Subcutaneous abdominal adipose tissue (tissue), 5 donors: ENCODE measurements around the gene TIMM44.
A peak's percentile ranks its signal among the peaks of the same experiment; 100 is the strongest.
"Not testable (repeated sequence)": the region's sequence is repeated elsewhere in the genome, so short reads cannot be mapped to it uniquely, and the experiment has no call there.

Experiments used
- H3K27ac ChIP-seq: one replicate; pipeline ENCODE4 v1.7.0; 2013; ENCODE audit warnings: low read depth, mild to moderate bottlenecking, inconsistent platforms, low read length, moderate library complexity
- H3K27me3 ChIP-seq, 5 donors: one replicate each; pipeline ENCODE4 v1.7.0; 2013; ENCODE audit warnings: low read length in 5 of 5, inconsistent platforms in 1 of 5; ENCODE audit not compliant: control insufficient read depth in 5 of 5, insufficient read depth in 4 of 5
- H3K36me3 ChIP-seq, 5 donors: one replicate each; pipeline ENCODE4 v1.7.0; 2013; ENCODE audit warnings: low read length in 5 of 5; ENCODE audit not compliant: control insufficient read depth in 5 of 5, insufficient read depth in 5 of 5
- H3K4me1 ChIP-seq, 5 donors: one replicate each; pipeline ENCODE4 v1.7.0; 2013; ENCODE audit warnings: low read length in 5 of 5, mild to moderate bottlenecking in 3 of 5, moderate library complexity in 1 of 5; ENCODE audit not compliant: control insufficient read depth in 5 of 5, insufficient read depth in 5 of 5
- H3K4me3 ChIP-seq, 5 donors: one replicate each; pipeline ENCODE4 v1.7.0; 2013; ENCODE audit warnings: low read length in 5 of 5, low read depth in 1 of 5
- H3K9ac ChIP-seq, 5 donors: one replicate each; pipeline ENCODE4 v1.7.0; 2013; ENCODE audit warnings: low read length in 5 of 5, mild to moderate bottlenecking in 4 of 5, moderate library complexity in 3 of 5
- H3K9me3 ChIP-seq, 5 donors: one replicate each; pipeline ENCODE4 v1.7.0; 2013; ENCODE audit warnings: low read length in 5 of 5; ENCODE audit not compliant: control insufficient read depth in 5 of 5
- donor health status: healthy.
- donor health status: healthy.
- donor health status: healthy.
- donor health status: healthy.
- donor health status: healthy.

TIMM44 gene

GRCh38 chr19:7895565-7895964, 47.9 kb downstream of the TIMM44 start:
- H3K27ac ChIP-seq: no peak overlapping the region
- H3K27me3 ChIP-seq: peaks cover 0 to 27% (median 20%) of the 10 kb centered on the region in 5 donors
- no peaks in the 10 kb centered on the region for H3K36me3 ChIP-seq
- no peaks in the 10 kb centered on the region for H3K4me1 ChIP-seq
- no peak overlapping the region for H3K4me3 ChIP-seq
- no peaks in the 10 kb centered on the region for H3K9me3 ChIP-seq
- H3K9ac ChIP-seq: no peak overlapping the region

GRCh38 chr19:7894612-7895309, 48.7 kb downstream of the TIMM44 start:
- no peak overlapping the region for H3K27ac ChIP-seq
- H3K36me3 ChIP-seq: no peaks in the 10 kb centered on the region
- H3K4me3 ChIP-seq: no peak overlapping the region
- peaks cover 0 to 26% (median 20%) of the 10 kb centered on the region in 5 donors for H3K27me3 ChIP-seq
- no peak overlapping the region for H3K9ac ChIP-seq
- no peaks in the 10 kb centered on the region for H3K4me1 ChIP-seq
- H3K9me3 ChIP-seq: no peaks in the 10 kb centered on the region

- not testable (repeated sequence) for H3K9me3 ChIP-seq, H3K36me3 ChIP-seq, H3K9ac ChIP-seq, H3K4me1 ChIP-seq, H3K4me3 ChIP-seq, H3K27ac ChIP-seq
- peaks cover 0 to 28% (median 20%) of the 10 kb centered on the region in 5 donors for H3K27me3 ChIP-seq
These were observed 49.9 kb downstream of the TIMM44 start for GRCh38 chr19:7893362-7894101.

GRCh38 chr19:7888826-7889217, 54.6 kb downstream of the TIMM44 start:
- Histone ChIP-seq H3K36me3 (no peaks in the 10 kb centered on the region), H3K4me1 (peaks cover 0 to 11% (median 5%) of the 10 kb centered on the region in 5 donors), H3K9ac (peak overlapping the region in 2 of 5 donors; percentile 36 to 43), H3K4me3 (peak overlapping the region in 4 of 5 donors; percentile 40 to 51 (median 45)), H3K9me3 (no peaks in the 10 kb centered on the region), H3K27me3 (peaks cover 0 to 20% (median 10%) of the 10 kb centered on the region in 5 donors), H3K27ac (no peak overlapping the region)

- Histone ChIP-seq H3K9me3 (no peaks in the 10 kb centered on the region), H3K9ac (peak within 1 kb of the TSS in 2 of 5 donors; percentile 36 to 43), H3K27me3 (peaks cover 0 to 20% (median 10%) of the 10 kb centered on the region in 5 donors), H3K27ac (no peak within 1 kb of the TSS), H3K36me3 (no peaks in the 10 kb centered on the region), H3K4me1 (peaks cover 0 to 11% (median 5%) of the 10 kb centered on the region in 5 donors), H3K4me3 (peak within 1 kb of the TSS in 4 of 5 donors; percentile 40 to 51 (median 45))
These were observed 55.2 kb downstream of the TIMM44 start, which contains the start of gene LRRC8E for GRCh38 chr19:7888145-7888825. Gene LRRC8E (plus strand): TSS chr19:7888510. CDS start chr19:7895604, 7,094 bp downstream.

GRCh38 chr19:7887408-7888144, 55.9 kb downstream of the TIMM44 start:
- Histone ChIP-seq H3K4me1 (peaks cover 0 to 11% (median 5%) of the 10 kb centered on the region in 5 donors), H3K9me3 (no peaks in the 10 kb centered on the region), H3K27ac (no peak overlapping the region), H3K36me3 (no peaks in the 10 kb centered on the region), H3K27me3 (peaks cover 0 to 18% (median 10%) of the 10 kb centered on the region in 5 donors), H3K4me3 (no peak overlapping the region), H3K9ac (no peak overlapping the region)

- H3K27me3 ChIP-seq: peaks cover 0 to 14% (median 10%) of the 10 kb centered on the region in 5 donors
- peaks cover 0 to 11% (median 5%) of the 10 kb centered on the region in 5 donors for H3K4me1 ChIP-seq
- no peak overlapping the region for H3K27ac ChIP-seq
- no peak overlapping the region for H3K9ac ChIP-seq
- no peaks in the 10 kb centered on the region for H3K9me3 ChIP-seq
- no peak overlapping the region for H3K4me3 ChIP-seq
- H3K36me3 ChIP-seq: no peaks in the 10 kb centered on the region
These were observed 57.6 kb downstream of the TIMM44 start for GRCh38 chr19:7885818-7886217.

GRCh38 chr19:7883796-7884570, 59.5 kb downstream of the TIMM44 start:
- peaks cover 0 to 10% (median 5%) of the 10 kb centered on the region in 5 donors for H3K4me1 ChIP-seq
- no peak overlapping the region for H3K9ac ChIP-seq
- H3K9me3 ChIP-seq: no peaks in the 10 kb centered on the region
- no peak overlapping the region for H3K4me3 ChIP-seq
- H3K27me3 ChIP-seq: peaks cover 0 to 14% (median 12%) of the 10 kb centered on the region in 5 donors
- H3K36me3 ChIP-seq: no peaks in the 10 kb centered on the region
- no peak overlapping the region for H3K27ac ChIP-seq

GRCh38 chr19:7883105-7883504, 60.4 kb downstream of the TIMM44 start:
- Histone ChIP-seq H3K9ac (no peak overlapping the region), H3K4me1 (peaks cover 0 to 2% (median under 1%) of the 10 kb centered on the region in 5 donors), H3K27me3 (peaks cover 0 to 9% (median 5%) of the 10 kb centered on the region in 5 donors), H3K4me3 (no peak overlapping the region), H3K27ac (no peak overlapping the region), H3K36me3 (no peaks in the 10 kb centered on the region), H3K9me3 (no peaks in the 10 kb centered on the region)
